Measurements from ENCODE around the gene MESP2. TPM values are rescaled to one million over a fixed set of nuclear protein-coding genes. Genes with fewer than 3 reads are reported as not detected.

MESP2 gene
- total and polyA plus RNA-seq, 2 of the 13 experiments (the other 11 are each of a cell fraction or from before 2014, with no cell fraction given) = not detected

GRCh38 chr15:89776274-89777072, at the start of gene MESP2 (continued):
- TF ChIP-seq ZNF574 (CRISPR knock-in tag; IDR thresholded peaks at IDR 0.05) (peak; percentile 67), ZNF614 (CRISPR knock-in tag; IDR thresholded peaks at IDR 0.05; ENCODE audit: borderline replicate concordance) (0 out of 2 replicates have a peak, but pooled peaks have one; percentile 71), ZNF501 (CRISPR knock-in tag; IDR thresholded peaks at IDR 0.05) (peak; percentile 57; the same call in 1 of the 2 replicates), E2F1 (CRISPR knock-in tag; IDR thresholded peaks at IDR 0.05) (peak; percentile 71; the same call in 1 of the 2 replicates), IKZF4 (CRISPR knock-in tag; IDR thresholded peaks at IDR 0.05; ENCODE audit: borderline replicate concordance, low read depth, not compliant biosample characterization) (peak; percentile 96), MYNN (CRISPR knock-in tag; IDR thresholded peaks at IDR 0.05; ENCODE audit: low read depth) (no peak), SIN3B (IDR thresholded peaks at IDR 0.05; ENCODE audit: low read length) (no peak), FOXO1 (CRISPR knock-in tag; IDR thresholded peaks at IDR 0.05) (peak; percentile 47; the same call in 1 of the 2 replicates), IKZF1 (IDR thresholded peaks at IDR 0.05) (no peak), GLI4 (CRISPR knock-in tag; IDR thresholded peaks at IDR 0.05; ENCODE audit: borderline replicate concordance) (peak; percentile 65; the same call in 1 of the 2 replicates), KDM5B (CRISPR knock-in tag; IDR thresholded peaks at IDR 0.05; ENCODE audit: borderline replicate concordance) (peak; percentile 98), ZHX1 (CRISPR knock-in tag; IDR thresholded peaks at IDR 0.05; ENCODE audit: low read depth) (no peak), MTERF4 (CRISPR knock-in tag; IDR thresholded peaks at IDR 0.05) (no peak; the same call in 1 of the 2 replicates), ZNF543 (CRISPR knock-in tag; IDR thresholded peaks at IDR 0.05) (peak; percentile 83; the same call in 1 of the 2 replicates), SP140L (CRISPR knock-in tag; IDR thresholded peaks at IDR 0.05; ENCODE audit: borderline replicate concordance) (peak; percentile 37; the same call in 1 of the 2 replicates), CBX1 (IDR thresholded peaks at IDR 0.05; ENCODE audit: low read depth) (peak; percentile 83), ZBTB21 (CRISPR knock-in tag; IDR thresholded peaks at IDR 0.05) (no peak), CBFB (CRISPR knock-in tag; IDR thresholded peaks at IDR 0.05) (peak; percentile 84; the same call in 1 of the 2 replicates), ZNF790 (CRISPR knock-in tag; IDR thresholded peaks at IDR 0.05; ENCODE audit: borderline replicate concordance) (no peak; the same call in 1 of the 2 replicates), NFE2L1 (CRISPR knock-in tag; IDR thresholded peaks at IDR 0.05; ENCODE audit: borderline replicate concordance) (no peak), CREM (IDR thresholded peaks at IDR 0.05) (no peak), CREM (CRISPR knock-in tag; IDR thresholded peaks at IDR 0.05) (no peak), TMF1 (CRISPR knock-in tag; IDR thresholded peaks at IDR 0.05; ENCODE audit: low read depth) (peak; percentile 69; the same call in 1 of the 2 replicates)
